Posterior vena cava (tissue), 2 donors: Measurements from ENCODE around the gene C12orf57. TPM values are rescaled to one million over a fixed set of nuclear protein-coding genes. Genes with fewer than 3 reads are reported as not detected.

Source experiments
- DNase-seq: peaks from one replicate; pipeline ENCODE4 v3.0.0-alpha.2; 2020; ENCODE audit warnings: low spot score
- intact Hi-C, 2 donors: fragments of 100-400 bp; cut with DNase I; formaldehyde crosslinking; loops; one replicate each; pipeline versions ENCODE4 v1.14.1 to v1.14.2; 2022 to 2023
- total RNA-seq, 2 donors: library from RNA; stranded (reverse); fragmentation: NEBNext Ultra II Directional; extraction: Animal tissue kit (Norgen Biotek cat#: 25700); gene quantifications; one replicate each; pipeline ENCODE4 v1.2.1, GENCODE V29; 2021
- donor health status: DM: yes; HTN: yes; CAD: no.
- donor health status: DM: yes; HTN: yes; CAD: no.

Gene C12orf57
- total RNA-seq, 2 donors from 2014 or later = 189 to 206 TPM

DNA sequence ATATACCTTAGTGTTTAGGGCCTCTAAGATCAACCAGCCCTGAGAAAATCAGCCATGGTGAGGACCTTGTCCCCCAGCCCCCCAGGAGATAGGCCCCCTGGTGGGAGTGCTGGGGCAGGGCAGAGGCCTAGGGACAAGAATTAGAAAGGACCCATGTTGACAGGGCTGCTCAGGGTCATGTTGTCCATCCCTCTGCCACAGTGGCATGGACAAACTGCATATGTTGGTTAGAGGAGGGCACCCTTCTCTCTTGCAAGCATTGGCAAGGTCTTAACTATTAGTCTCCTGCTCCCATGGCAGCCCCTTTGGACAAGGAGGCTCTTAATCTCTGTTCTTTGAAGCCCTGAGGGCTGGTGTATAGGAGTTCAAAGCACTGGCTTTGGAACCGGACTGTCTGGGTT, 6.6 kb downstream of the C12orf57 start:
- intact Hi-C loops = loop anchor here in 1 of 2 donors (10.0 kb wide), 1 partner anchor 164 kb away; no protein-coding TSS in a partner anchor
- DNase-seq = peak; percentile 62

DNA sequence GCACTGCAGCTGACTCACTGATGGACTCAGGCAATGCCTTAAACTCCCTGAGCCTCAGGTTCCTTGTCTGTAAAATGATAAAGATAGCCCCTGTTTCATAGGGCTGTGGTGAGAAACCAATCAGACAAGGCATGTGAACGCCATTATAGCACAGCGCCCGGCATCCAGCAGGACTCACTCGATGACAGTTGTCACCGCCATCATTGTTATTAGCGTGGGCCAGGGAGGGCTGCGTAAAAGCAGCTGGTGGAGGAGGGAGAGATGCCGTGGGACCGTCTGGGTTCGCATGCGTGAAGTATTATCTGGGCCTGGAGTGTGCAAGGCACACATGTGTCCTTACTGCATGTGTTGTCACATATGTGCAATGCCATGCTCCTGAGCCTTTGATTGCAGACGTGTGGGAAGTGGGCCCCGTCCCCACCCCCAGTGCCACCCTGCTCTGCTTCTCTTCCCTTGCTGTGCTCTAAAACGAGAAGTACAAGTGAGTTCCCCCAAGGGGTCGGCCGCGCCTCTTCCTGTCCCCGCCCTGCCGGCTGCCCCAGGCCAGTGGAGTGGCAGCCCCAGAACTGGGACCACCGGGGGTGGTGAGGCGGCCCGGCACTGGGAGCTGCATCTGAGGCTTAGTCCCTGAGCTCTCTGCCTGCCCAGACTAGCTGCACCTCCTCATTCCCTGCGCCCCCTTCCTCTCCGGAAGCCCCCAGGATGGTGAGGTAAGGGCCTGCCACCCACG, 7.2 kb downstream of the C12orf57 start, which contains the start of gene PTPN6:
TSS of gene PTPN6 (plus strand) at position 546 of the 730 bp plus-strand sequence. CDS start at position 703, 157 bp downstream.
- intact Hi-C loops = loop anchor here in 1 of 2 donors (10.0 kb wide), 1 partner anchor 164 kb away; no protein-coding TSS in a partner anchor
- DNase-seq = peak; percentile 94

DNA sequence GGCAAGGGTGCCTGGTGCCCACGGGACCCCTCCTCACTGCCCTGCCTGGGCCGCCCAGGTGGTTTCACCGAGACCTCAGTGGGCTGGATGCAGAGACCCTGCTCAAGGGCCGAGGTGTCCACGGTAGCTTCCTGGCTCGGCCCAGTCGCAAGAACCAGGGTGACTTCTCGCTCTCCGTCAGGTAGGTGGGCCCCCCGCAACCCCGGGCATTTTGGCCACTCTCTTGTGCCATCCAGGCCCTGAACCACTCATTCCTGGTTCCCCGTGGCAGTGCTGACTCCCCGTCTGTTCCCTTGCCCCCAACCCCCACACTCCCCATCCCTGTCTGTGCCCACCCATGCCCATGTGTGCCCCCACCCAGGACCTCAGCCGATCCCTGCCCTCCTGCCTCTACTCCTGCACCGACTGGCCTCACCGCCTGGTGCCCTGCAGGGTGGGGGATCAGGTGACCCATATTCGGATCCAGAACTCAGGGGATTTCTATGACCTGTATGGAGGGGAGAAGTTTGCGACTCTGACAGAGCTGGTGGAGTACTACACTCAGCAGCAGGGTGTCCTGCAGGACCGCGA, 7.8 kb downstream of the C12orf57 start:
- intact Hi-C loops = loop anchor here in 1 of 2 donors (10.0 kb wide), 1 partner anchor 163 kb away; no protein-coding TSS in a partner anchor
- peak; percentile 66 for DNase-seq

DNA sequence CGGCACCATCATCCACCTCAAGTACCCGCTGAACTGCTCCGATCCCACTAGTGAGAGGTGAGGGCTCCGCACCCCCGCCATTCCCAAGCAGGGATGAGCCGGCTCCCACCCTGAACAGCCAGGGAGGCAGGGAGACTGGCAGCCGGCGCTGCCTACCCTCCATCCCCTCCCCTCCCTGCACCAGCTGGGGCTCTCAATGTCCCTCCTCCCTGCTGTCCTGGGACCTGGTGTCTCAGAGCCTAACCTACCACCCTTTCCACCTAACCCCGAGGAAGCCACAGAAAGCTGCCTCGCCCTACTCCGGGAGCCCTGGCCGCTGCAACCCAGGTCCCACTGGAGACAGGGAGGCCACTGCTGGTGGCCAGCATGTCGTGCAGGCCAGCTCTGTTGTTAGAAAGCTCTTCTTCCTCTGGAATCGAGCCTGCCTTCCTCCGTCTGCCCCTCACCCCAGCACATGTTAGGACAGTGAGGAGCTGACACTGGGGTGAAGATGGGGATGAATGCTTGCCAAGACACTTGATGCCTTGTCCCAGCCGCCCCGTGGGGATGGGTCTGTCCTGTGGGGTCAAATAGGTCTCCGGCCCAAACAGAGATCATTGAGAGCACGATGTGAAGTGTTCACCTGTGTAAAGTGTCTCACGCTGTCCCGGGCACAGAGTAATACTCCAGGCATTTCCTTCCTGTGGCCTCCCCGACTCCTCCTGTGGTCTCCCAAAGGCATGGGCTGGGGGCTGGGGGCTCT, 8.5 kb downstream of the C12orf57 start:
- DNase-seq = peak; percentile 75
- intact Hi-C loops = loop anchor here in 1 of 2 donors (10.0 kb wide), 1 partner anchor 163 kb away; no protein-coding TSS in a partner anchor

DNA sequence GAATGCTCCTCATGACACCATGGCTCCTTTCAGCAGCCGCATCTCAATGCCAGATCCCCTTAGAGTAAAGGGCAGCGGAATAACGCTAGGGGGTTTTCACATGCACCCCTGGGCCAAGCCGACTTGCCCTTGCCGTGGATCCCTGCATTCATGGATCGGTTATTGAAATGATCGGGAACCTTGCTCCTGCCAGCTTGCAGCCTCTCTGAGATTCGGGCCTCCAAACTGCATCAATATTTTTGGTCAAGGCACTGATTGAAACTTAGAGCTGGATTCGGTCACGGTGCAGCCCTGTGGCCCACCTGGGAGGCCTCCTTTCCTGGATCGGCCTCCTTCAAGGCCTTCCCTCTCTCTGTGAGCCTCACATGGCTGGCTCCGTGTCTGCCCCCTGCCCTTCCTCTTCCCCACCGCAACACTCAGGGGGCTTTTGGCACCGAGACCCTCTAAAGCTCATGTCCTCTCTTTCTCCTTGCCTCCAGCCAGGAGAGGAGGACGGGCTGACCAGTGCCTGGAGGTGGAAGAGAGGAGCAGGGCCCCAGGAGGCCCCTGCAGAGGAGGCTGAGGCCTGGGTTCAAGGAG, 9.1 kb downstream of the C12orf57 start:
- DNase-seq = peak; percentile 66
- intact Hi-C loops = loop anchor here in 1 of 2 donors (10.0 kb wide), 1 partner anchor 162 kb away; no protein-coding TSS in a partner anchor

DNA sequence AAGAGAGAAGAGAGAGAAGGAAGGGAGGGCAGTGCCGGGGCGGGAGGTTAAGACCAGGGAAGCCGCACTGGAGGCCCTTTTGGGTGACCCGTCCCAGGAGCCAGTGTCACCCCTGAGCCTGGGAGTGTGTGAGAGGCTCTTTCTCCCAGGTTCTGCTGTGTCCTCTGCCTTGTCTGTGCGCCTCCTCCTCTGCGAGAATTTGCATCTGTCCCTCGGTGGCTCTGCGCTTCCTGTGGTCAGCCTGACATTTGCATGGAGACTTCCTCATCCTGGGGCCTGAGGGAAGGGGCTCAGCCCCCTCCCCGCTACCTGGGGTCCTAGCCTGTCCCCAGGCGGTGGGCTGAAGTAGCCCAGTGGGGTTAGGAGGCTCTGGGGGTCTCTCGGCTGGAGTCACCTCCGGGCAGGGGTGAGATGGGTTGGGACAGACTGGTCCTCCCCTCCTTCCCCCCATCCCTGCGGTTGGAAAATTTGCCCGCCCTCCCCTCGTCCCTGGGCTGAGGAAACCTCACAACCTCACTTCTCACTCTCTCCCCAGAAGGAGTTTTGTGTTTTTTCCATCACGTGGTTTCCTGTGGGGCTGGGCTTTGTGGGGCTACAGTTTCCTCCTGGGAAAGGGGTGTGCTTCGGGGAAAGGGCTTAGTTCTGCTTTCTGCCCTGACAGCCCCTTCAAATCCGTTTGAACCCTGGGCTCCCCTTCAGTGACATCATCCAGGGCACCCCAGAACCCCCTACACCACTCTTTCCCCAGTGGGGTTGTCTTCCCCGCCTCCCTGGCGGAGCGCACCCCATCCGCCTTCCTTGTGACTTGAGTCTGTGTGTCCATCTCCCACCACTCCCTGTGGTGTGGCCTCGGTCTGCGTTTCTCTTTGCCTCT, 9.9 kb downstream of the C12orf57 start:
- intact Hi-C loops = loop anchor here in 1 of 2 donors (10.0 kb wide), 1 partner anchor 161 kb away; no protein-coding TSS in a partner anchor
- peak; percentile 90 for DNase-seq

DNA sequence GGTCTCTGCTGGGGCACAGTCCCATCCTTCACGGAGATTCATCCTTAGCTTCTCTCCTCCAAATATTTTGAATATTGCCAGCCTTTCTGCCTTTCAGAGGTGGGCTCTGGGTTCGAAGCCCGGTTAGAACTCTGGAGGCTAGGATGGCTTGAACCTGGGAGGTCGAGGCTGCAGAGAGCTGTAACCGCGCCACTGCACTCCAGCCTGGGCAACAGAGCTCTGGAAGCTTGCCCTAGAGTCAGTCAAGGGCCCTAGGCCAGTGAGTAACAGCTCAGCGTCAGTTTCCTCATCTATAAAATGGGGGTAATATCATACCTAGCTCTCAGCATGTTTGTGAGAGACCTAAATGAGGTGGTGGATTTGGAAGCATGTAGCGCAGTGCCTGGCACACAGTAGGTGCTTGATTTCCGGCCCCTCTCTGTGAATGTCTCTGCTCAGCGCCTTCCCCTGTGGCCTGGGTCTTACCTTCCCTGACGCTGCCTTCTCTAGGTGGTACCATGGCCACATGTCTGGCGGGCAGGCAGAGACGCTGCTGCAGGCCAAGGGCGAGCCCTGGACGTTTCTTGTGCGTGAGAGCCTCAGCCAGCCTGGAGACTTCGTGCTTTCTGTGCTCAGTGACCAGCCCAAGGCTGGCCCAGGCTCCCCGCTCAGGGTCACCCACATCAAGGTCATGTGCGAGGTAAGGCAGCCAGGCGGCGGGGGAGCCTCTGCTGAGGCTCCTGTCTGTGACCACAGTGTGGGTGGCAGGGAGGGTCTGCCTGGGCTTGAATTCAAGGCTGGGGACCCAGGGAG, 10.7 kb downstream of the C12orf57 start:
- no peak for DNase-seq
- intact Hi-C loops = loop anchor here in 1 of 2 donors (10.0 kb wide), 1 partner anchor 160 kb away; no protein-coding TSS in a partner anchor

DNA sequence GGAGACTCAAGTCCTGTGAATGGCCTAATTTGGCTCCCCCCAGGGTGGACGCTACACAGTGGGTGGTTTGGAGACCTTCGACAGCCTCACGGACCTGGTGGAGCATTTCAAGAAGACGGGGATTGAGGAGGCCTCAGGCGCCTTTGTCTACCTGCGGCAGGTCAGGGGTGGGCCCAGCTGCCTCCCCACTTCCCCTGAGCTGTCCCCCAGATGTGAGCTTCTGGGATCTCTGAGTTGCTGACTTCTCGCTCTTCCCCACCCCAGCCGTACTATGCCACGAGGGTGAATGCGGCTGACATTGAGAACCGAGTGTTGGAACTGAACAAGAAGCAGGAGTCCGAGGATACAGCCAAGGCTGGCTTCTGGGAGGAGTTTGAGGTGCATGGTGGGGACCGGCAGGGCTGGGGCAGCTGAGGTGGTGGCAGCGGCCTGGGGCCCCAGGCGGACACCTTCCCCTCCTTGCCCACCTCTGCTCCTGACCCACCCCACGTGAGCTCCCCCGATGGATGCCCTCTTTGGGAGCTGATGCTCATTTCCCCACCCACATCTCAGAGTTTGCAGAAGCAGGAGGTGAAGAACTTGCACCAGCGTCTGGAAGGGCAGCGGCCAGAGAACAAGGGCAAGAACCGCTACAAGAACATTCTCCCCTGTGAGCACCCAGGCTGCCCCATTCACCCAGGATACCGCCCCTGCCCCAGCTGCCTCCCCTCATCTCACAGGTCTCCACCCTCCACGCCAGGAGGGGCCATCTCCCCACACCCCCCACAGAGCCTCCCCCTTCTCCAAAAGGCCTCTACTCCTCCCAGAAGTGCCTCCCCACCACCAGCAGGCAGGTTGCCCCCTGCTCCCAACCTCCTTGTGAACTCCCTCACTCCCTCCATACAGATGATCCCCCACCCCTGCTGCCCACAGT, 11.5 kb downstream of the C12orf57 start:
- DNase-seq = no peak
- intact Hi-C loops = loop anchor here in 1 of 2 donors (10.0 kb wide), 1 partner anchor 159 kb away; no protein-coding TSS in a partner anchor

DNA sequence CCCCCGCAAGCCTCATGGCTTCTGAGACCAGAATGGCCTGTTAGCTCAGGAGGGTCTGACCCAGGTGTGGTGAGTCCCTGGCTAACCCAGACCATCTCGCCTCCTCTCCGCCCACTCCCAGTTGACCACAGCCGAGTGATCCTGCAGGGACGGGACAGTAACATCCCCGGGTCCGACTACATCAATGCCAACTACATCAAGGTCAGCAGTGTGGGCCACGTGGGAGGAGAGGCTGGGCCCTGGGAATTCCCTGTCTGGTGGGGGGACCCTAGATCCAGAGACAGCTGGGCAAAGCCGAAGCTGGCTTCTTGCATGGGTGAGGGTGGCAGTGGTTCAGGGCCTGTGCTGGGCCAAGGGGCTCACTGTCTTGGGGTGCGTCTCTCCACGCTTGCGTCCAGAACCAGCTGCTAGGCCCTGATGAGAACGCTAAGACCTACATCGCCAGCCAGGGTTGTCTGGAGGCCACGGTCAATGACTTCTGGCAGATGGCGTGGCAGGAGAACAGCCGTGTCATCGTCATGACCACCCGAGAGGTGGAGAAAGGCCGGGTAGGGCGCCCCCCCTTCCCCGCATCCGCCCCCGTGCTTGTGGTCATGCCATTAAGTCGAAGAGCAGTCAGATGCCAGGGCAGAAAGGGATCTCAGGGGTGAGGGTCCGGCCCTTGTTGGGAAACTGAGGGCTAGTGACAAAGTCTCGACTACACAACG, 12.4 kb downstream of the C12orf57 start:
- intact Hi-C loops = loop anchor here in 1 of 2 donors (10.0 kb wide), 1 partner anchor 159 kb away; no protein-coding TSS in a partner anchor
- peak; percentile 85 for DNase-seq

DNA sequence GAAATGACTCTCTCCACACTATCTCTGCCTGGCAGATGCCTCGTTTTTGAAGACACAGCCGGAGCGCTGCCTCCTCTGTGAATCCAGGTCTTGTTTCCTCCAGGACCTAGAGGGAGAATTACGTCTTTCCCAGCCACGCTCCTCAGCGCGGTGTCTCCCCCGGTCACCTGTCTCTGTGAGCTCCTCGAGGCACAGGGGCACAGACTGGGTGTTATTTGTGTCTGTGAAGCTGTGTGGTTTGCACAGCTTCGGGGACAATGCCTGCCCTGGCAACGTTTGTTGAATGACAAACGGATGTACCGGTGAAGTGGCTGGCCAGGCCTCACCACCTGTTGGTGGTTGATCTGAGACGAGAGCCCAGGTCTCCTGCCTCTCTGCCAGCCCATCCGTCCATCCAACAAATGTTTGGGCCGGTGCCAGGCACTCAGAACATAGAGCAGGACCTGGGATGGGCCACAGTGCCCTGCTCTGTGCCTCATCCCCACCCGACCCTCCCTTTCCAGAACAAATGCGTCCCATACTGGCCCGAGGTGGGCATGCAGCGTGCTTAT, 13.4 kb downstream of the C12orf57 start:
- no peak for DNase-seq
- intact Hi-C loops = loop anchor here in 1 of 2 donors (10.0 kb wide), 1 partner anchor 158 kb away; no protein-coding TSS in a partner anchor

DNA sequence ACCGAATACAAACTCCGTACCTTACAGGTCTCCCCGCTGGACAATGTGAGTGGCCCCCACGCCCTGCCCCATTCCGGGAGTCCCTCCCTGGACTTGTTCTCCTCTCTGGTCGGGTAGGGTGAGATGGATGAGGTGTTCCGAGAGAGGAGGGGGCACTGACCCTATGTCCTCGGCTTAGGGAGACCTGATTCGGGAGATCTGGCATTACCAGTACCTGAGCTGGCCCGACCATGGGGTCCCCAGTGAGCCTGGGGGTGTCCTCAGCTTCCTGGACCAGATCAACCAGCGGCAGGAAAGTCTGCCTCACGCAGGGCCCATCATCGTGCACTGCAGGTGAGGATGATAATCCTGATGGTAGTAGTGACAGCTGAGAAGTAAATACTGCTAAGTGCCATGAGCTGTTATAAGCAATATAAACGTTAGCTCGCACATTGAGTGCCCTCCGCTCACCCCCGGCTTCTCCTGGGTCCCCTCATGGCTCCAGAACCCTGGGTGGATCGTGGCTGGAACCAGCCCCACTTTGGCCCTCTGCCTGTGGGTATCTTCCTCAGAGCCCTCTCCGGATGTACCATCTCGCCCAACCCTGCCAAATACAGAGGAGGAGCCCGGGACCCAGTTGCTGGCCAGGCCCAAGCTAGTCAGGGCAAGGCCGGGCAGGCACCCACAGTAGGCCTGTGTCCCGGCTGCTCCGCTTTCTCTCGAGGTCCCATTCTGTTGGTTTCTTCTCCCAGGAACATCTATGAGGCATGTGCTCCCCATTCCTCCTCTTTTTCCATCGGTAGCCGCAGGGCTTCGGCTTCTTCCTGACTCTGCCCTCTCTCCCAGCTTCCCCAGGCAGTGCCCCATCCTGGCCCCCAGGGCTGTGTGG, 14.2 kb downstream of the C12orf57 start:
- intact Hi-C loops = loop anchor here in 1 of 2 donors (10.0 kb wide), 1 partner anchor 157 kb away; no protein-coding TSS in a partner anchor
- DNase-seq = no peak

DNA sequence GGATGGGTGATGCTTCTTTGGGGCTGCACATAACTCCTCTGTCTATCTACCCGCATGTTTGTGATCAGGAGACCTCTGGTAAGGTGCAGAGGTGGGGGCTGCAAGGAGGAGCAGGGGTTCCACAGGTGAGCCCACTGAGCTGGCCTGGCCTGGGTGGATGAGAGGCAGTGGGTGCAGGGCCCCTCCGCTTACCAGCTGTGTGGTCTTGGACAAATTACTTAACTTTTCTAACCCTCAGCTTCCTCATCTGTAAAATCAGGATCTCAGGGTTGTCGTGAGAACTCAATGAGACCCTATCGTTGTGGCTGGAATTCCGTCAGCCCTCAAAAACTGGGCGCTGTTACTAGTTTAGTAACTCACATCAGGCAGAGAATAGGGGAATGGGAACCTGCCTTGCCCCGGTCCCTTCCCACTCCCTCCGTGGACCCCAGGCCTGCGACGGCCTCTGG, 14.8 kb downstream of the C12orf57 start:
- intact Hi-C loops = loop anchor here in 1 of 2 donors (10.0 kb wide), 1 partner anchor 156 kb away; no protein-coding TSS in a partner anchor

DNA sequence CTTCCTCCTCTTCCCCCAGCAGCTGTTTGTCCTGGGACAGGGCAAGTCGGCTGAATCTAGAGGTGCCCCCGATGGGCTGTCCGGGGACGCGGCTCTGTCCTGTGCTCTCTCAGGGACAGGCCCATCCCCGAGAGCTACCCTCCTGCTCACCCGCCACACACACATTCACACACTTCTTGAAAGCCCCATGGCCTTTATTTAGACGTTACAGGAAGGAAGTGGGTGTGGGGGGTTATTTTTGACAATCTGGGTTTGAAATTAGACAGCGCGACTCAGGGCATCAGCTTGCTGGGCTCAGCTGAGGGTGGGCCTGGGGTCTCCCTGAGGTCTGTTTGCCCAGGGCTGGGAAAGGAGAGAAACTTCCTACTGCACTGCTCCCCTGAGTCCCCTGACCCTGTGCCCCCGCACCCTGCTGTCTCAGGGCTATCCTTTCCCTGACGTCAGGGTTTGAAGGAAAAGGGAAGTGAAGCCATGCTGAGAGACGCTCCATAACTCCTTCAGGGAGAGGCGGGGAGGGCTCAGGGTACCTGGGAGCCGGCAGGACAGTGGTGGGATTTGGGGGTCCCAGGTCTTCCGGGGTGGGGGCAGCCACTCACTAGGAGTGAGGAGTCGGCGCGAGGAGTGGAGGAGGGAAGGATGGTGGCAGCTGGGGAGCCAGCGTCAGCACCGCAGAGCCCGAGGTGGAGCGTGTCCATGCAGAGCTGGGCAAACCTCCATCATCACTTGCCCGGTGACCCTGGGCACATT, 15.4 kb downstream of the C12orf57 start:
- intact Hi-C loops = loop anchor here in 1 of 2 donors (10.0 kb wide), 1 partner anchor 156 kb away; no protein-coding TSS in a partner anchor
- peak; percentile 82 for DNase-seq

More for the DNA sequence above, 14.8 kb downstream of the C12orf57 start:
- no peak for DNase-seq
